GM19238 (cell line): ENCODE data around the gene MSLN.
"Not testable (repeated sequence)": the region's sequence is repeated elsewhere in the genome, so short reads cannot be mapped to it uniquely, and the experiment has no call there.

Experiments used
- DNase-seq: peaks from one replicate; pipeline ENCODE4 v3.0.0; 2011; ENCODE audit warnings: low spot score; ENCODE audit not compliant: insufficient read length

MSLN gene

DNA sequence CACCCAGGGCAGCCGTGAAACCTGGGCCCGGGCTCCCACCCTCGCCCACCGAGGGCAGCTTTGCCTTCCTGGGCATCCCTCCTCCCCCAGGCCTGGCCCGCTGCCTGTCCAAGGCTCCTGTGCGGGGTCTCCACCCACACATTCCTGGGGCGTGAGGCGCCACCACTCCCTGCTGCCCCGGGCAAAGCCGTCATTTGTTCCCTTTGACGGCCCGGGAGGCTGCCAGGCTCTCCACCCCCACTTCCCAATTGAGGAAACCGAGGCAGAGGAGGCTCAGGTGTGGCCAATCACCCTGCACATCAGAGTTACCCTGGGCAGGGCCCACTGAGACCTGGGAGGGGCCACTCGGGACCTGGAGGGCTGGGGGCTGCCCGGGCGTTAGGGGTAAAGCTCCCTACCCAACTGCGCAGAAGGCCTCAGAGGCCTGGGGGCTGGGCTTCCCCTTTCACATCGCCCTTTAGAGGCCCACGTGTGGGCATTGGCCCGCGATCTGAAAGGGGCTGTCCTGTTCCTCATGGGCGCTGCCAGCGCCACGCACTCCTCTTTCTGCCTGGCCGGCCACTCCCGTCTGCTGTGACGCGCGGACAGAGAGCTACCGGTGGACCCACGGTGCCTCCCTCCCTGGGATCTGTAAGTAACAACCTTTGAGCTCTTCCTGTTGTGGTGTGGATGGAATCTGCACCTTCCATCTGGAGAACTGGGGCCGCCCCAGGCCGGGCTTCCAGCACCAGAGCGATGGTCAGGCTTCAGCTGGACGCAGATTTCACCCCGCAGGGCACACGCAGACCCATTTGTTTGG is at the start of gene MSLN:
MSLN (plus strand) TSS at position 190 of the 799 bp plus-strand sequence. CDS start 1,947 bp downstream, outside the sequence.
- DNase-seq, result no peak

DNA sequence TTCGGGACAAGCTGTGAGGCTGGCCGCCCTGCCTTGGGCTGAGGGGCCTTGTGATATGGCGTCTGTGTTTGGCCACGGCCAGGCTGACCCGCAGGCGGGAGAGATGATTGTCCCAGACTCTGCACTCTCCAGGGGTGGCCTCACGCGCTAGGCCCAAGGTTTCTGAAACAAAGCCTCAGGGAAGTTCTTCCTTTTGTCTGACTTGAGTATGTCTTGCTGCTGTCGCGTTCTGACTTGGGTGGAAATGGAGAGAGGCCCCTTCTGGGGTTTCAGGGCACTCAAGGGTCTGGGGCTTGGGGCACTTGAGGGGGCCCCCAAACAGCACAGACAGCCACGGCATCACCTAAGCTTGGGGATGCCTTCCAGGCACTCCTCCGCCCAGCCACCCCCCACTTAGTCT is 49.5 kb upstream of the MSLN start:
- DNase-seq, result no peak

DNA sequence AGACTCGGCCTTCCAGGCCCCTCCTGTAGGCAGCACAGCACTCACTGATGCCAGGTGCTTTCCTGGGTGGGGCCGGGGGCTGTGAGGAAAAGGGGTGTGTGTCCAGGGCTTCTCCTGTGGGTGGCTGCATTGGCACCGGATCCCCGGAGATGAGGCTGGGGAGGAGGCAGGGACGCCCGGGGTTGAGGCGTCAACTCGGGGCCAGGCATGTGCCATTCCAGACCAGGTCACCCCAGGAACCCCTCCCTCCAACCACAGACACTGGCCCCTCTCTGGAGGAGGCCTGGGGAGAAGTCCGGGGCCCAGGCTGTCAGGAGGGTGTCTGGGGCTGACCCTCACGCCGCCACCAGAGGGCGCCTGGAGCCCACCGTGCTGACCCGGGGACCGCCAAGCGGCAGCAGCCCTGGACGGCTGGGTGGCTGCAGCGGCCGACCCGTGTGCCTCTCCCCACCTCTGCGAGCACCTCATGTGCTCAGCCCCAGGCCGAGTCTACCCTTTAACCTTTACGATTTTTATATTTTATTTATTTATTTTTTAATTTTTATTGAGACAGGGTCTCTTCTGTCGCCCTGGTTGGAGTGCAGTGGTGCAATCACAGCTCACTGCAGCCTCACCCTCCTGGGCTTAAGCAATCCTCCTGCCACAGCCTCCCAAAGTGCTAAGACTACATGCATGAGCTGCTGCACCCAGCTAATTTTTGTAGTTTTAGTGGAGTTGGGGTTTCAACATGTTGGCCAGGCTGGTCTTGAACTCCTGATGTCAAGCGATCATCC is 48.8 kb upstream of the MSLN start:
- DNase-seq, result peak; percentile 97

DNA sequence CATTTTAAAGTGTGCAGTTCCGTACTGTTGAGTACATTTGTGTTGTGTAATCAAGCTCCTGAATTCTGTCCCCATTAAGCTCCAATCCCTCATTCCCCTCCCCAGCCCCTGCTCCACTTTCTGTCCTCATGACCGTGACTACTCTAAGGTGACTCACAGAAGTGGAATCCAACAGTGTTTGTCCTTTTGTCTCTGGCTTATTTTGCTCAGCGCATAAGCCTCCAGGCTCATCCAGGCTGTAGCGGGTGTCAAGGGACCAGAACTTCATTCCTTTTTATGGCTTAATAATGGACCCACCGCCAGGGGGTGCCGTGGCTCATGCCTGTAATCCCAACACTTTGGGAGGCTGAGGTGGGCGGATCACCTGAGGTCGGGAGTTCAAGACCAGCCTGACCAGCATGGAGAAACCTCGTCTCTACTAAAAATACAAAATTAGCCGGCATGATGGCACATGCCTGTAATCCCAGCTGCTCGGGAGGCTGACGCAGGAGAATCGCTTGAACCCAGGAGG is 47.7 kb upstream of the MSLN start:
- DNase-seq, result not testable (repeated sequence)

DNA sequence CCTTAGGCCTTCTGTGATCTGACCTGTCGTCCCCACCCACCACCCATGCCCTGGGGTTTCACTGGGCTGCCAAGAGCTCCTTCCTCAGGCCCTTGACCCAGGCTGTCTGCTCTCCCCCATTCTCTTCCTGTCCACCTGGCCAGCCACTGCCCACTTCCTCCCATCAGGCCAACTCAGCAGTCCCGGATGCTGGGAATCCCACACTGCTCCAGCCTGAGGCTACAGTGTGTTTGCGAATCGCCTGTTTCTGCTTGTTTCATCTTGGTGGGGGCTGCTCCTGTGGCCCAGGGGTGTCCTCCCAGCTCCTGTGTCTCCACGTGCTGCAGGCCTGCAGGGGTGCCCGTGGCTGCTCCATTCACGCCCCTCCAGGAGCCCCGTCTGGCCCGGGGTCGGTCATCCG is 46.5 kb upstream of the MSLN start:
- DNase-seq, result no peak

DNA sequence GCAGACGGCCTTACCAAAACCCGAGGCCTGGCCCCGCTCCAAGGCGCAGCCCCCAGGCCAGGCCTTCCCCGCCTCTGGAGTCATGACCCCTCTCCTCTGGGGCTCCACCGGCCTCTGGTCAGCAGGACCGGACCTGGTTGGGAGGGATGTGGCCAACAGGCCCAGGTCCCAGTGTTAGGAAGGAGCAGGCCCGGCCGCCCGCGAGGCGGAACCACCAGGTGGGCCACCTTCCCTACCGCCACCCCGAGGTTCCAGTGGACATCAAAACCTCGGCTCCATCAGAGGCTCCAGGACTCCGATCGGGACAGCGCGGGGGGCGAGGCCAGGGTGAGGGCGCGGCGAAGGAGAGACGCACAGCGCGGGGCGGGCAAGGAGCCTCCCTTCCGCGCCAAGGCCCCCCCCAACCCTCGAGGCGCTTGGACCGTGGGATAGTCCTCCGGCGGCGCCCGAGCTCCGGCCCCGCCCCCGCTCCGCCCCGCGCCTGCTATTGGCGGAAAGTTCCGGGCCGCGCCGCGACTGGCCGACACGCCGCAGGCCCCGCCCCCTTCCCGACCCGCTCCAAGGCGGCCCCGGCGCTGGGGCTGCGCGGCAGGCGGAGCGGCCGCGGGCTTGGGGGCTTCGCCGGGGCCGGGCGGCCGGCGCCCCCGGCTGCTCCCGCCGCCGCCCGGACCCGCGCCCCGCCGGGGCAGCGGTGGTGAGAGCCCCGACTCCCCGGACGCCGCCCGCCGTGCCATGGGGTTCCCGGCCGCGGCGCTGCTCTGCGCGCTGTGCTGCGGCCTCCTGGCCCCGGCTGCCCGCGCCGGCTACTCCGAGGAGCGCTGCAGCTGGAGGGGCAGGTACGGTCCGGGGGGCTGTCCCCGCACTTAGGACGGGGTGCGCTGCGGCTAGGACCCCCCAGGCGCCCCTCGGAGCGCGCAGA is 45.7 kb upstream of the MSLN start, which contains the start of gene METRN:
METRN (plus strand) TSS at position 561 of the 919 bp plus-strand sequence; CDS start at position 733, 172 bp downstream.
- DNase-seq, result peak; percentile 98

DNA sequence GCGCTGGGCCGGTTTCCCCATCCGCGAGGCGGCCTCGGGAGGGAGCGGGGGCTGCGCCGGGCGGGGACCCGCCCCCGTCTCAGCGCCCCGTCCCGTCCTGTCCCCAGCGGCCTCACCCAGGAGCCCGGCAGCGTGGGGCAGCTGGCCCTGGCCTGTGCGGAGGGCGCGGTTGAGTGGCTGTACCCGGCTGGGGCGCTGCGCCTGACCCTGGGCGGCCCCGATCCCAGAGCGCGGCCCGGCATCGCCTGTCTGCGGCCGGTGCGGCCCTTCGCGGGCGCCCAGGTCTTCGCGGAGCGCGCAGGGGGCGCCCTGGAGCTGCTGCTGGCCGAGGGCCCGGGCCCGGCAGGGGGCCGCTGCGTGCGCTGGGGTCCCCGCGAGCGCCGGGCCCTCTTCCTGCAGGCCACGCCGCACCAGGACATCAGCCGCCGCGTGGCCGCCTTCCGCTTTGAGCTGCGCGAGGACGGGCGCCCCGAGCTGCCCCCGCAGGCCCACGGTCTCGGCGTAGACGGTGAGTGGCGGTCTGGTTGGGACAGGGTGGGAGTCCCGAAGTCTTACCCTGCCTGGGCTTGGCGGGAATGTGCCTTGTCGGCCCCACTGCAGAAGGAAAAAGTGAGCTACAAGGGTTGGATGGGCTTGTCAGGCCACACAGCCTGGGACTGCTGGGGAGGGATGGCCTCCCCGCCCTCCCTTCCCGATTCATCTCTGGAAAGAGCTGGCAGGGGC is 44.9 kb upstream of the MSLN start:
- no peak for DNase-seq

DNA sequence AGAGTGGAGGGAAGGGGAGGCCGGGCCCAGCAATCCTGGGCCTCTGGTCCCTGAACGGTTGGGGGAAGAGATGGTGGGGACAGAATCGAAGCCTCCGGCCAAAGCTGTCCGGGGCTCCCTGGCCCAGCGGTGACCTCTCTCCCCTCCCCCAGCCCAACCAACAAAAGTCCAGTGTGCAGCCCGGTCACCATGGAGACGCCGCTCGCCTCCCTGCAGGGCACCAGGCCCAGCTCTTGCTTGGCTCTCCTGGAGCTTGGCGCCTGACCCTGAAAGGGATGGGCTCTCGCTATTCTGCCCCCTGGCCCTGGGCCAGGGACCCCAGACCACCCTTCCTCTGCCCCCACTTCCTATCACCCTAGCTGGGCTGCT is 44.4 kb upstream of the MSLN start:
- no peak for DNase-seq

DNA sequence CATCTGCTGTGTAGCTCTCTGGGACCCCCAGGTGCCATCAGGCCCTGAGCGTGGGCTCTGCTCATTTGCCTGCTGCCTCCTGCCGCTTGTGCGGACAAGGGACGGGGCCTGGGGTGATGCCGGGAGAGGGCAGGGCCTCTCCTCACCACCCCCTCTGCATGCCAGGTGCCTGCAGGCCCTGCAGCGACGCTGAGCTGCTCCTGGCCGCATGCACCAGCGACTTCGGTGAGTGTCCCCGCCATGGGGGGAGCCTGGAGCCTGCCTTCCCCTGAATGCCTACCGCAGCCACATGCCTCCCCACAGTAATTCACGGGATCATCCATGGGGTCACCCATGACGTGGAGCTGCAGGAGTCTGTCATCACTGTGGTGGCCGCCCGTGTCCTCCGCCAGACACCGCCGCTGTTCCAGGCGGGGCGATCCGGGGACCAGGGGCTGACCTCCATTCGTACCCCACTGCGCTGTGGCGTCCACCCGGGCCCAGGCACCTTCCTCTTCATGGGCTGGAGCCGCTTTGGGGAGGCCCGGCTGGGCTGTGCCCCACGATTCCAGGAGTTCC is 43.7 kb upstream of the MSLN start:
- DNase-seq, result no peak

DNA sequence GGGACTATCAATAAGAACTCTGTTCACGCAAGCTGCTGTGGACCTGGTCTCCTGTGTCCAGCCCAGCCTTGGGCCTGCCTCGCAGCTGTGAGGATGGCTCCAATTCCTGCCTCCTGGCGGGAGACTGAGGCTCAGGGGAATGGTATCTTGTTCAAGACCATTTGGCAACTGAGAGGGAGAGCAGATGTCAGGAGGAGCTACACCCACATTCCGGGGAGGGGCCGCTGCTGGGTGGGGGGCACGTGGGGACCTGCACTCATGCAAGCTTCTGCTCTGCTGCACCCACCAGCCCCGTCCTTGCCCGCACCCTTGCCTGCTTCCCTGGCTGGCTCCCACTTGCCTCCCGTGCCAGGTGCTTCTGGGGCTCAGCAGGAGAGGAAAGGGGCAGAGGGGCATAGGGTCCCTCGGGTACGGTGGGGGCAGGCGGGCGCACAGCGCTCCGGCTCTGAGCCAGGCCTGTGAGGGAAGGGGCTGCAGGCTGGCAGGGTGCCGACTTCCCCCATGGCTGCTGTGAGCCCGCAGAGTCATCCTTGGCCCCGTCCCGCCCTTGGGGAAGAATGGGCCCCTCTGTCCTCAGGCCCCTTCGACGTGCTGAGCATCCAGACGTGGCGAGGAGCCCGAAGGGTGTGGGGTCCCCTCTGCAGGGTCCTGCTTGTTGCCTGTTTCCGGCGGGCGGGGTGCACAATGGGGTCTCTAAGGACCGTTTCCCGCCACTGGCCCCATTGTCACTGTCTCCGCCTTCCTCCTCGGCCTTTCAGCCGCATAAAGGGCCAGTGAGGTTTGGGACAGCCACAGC is 42.9 kb upstream of the MSLN start:
- no peak for DNase-seq

DNA sequence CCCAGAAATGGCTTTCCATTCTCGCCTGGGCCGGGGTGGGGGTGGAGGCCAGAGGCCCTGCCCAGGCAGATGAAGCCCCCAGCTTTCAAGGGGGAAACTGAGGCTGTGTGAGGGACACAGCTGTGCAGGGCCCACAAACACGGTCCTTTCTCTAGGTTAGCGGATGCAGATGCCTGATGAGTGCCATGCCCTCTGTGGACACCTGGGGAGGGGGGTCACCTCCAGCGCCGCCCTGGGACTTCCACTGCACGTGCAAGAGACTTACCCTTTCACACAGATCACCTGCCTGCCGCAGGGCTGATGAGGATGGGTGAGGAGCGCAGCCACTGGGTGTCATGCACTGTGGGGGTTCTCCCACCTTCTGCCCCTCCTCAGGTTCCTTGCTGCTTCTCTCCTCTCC is 42.1 kb upstream of the MSLN start:
- no peak for DNase-seq

DNA sequence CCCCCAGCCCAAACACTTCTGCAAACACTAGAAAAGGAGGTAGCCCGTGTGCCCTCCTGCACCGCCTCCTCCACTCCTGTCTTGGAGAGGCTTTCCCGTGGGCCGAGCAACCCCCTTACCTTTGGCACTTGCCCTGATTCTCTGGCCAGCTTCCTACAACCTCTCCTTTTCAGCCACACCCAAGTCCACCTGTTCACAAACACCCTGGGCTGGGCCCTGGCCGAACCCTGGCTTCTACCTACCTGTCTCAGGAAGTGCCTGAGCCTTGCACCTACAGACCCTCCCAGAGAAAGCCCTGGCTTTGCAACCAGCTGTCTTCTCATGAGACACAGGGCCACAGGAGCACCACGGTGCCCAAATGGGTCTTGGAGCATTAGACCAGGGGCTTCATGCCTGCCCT is 41.6 kb upstream of the MSLN start:
- DNase-seq, result no peak

DNA sequence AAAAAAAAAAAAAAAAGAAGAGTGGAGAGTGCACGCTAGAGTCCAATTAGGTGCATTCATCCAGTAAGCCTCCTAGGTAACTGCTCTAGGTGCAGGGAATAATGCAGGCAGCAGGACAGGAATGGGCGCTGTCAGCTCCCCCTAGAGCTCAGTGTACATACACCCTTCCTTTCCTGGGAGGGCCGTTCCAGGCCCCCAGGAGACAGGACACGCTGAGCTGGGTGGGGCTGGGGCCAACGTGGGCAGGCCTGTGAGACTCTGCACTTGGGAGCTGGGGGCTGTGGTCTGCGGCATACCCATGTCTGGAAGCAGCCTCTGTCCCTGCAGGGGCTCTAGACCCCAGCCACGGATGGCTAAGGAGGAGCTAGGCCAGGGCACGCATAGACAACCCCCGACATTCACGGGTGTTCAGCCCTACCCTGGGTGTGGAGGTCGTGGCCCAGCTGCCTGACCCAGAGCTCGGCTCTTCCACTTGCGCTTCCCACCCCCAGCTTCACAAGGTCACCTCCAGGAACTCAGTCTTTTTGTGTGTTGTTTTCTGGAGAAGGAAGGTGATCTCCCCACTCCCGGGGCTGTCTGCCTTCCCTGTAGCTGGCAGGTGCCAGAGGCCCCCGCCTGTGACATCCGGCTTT is 40.6 kb upstream of the MSLN start:
- no peak for DNase-seq

DNA sequence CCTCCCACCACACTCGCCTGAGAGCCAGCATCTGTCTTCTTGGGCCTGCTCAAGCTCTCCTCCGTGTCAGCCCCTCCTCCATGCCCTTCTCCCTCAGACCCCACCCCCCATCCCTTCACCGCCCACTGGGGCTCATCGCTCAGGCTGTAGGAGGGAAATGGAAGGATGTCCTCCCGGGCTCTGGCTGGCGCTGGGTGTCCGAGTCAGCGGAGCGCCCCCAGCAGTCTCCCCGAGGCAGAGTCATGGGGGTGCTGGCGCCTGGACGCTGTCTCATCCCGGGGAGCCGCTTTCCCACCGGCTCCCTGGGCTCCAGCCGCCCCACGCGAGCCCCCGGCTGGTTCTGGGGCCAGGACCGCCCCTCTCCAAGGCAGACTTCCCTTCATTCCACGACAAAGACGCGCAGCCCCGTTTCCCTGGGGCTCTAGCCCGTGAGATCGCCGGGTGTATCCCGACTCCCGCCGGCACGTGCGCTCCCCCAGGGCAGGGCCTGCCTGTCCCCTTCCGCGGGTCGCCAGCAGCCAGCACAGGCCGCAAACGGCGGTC is 40.0 kb upstream of the MSLN start:
- DNase-seq, result peak; percentile 82

DNA sequence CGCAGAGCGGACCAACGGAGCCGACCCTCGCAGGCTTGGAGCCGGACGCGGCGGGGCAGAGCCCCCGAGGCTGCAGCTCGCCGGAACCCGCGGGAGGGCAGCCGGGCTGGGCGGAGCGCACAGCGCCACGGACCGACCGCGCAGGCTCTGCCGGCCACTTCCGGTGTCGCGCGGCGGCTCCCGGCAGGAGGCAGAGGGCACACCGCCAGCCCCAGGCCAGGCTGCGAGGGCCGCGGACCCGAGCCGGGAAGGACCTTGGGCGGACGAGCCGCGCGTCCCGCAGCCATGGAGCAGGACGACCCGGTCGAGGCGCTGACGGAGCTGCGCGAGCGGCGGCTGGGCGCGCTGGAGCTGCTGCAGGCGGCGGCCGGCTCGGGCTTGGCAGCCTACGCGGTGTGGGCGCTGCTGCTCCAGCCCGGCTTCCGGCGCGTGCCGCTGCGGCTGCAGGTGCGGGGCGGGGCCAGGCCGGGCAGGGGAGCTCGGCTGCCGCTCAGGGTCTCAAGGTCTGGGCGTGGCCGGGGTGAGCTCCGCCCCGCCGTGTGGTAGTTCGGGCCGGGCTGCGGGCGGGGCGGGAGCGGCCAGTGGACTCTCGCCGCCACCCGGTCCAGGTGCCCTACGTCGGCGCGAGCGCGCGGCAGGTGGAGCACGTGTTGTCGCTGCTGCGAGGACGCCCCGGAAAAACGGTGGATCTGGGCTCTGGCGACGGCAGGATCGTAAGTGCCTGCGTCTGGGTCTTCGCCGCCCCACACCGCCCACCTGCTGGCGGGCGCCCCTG is 39.4 kb upstream of the MSLN start, which contains the start of gene ANTKMT:
ANTKMT (plus strand) TSS at position 157 of the 775 bp plus-strand sequence; CDS start at position 286, 129 bp downstream.
- peak; percentile 99 for DNase-seq

DNA sequence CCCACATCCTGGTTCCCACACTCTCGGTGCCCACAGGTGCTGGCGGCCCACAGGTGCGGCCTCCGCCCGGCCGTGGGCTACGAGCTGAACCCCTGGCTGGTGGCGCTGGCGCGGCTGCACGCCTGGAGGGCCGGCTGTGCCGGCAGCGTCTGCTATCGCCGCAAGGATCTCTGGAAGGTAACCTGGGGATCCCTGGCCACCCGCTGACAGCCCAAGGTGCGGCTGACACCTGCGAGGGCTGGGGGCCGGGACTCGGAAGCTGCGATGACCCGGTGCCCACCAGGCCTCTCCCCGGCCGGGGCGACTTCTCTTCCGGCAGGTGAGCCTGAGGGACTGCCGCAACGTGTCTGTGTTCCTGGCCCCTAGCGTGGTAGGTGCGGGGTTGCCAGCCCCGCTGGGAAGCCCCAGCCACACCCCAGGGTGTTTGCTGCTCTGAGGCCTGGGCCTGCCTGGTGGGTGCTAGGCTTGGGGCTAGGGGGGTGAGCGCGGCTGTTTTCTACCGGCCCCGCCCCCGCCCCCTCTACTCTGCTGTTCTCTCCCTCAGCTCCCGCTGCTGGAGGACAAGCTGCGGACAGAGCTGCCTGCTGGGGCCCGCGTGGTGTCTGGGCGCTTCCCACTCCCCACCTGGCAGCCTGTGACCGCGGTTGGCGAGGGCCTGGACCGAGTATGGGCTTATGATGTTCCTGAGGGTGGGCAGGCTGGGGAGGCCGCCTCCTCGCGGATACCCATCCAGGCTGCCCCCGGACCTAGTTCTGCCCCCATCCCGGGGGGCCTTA is 38.6 kb upstream of the MSLN start:
- DNase-seq, result no peak
